K562 (cell line): ENCODE measurements around the gene RXFP3.

Source experiments
- CHD4 ChIP-seq: fragments of 200-600 bp; sonication (generic); IDR thresholded peaks from 3 replicates; pipeline ENCODE4 v1.6.1; 2012; ENCODE audit warnings: low read depth, mild to moderate bottlenecking, mixed read lengths, low read length, inconsistent platforms; ENCODE audit not compliant: insufficient read depth, insufficient replicate concordance, poor library complexity, severe bottlenecking
- ETV6 ChIP-seq, 3 experiments: fragments of 150-350 bp in 1 of 3; sonication (generic) in 1 of 3; formaldehyde crosslinking in 1 of 3; IDR thresholded peaks; 2 replicates each; pipeline versions ENCODE4 v1.6.1 to v1.8.0; 2014 to 2022; ENCODE audit warnings: borderline replicate concordance in 2 of 3, low read depth in 2 of 3, antibody characterized with exemption in 1 of 3, low read length in 1 of 3, mild to moderate bottlenecking in 1 of 3, missing genetic modification reagents in 1 of 3
- EZH2 ChIP-seq: IDR thresholded peaks from 2 replicates; pipeline ENCODE4 v1.6.1; 2012; ENCODE audit warnings: low read depth, mild to moderate bottlenecking, inconsistent platforms, low read length, borderline replicate concordance
- KAT8 ChIP-seq: fragments of 450-650 bp; IDR thresholded peaks from 2 replicates; pipeline ENCODE4 v1.6.1; 2016; ENCODE audit warnings: low read depth, mild to moderate bottlenecking
- MEF2D ChIP-seq: conservative IDR thresholded peaks from 2 replicates; pipeline ENCODE4 v1.6.1; 2016; ENCODE audit warnings: low read depth, missing genetic modification characterization, missing compliant biosample characterization
- MEIS2 ChIP-seq: fragments of 450-650 bp; IDR thresholded peaks from 2 replicates; pipeline ENCODE4 v1.6.1; 2014; ENCODE audit warnings: mild to moderate bottlenecking; ENCODE audit not compliant: partially characterized antibody
- NR1H2 ChIP-seq: sonication (generic); formaldehyde crosslinking; IDR thresholded peaks from 2 replicates; pipeline ENCODE4 v1.4.0; 2020; ENCODE audit warnings: mild to moderate bottlenecking, missing genetic modification reagents
- POLR2A ChIP-seq: fragments of 450-650 bp; conservative IDR thresholded peaks from 2 replicates; pipeline ENCODE4 v1.6.1; 2016
- ZNF274 ChIP-seq: IDR thresholded peaks from 2 replicates; pipeline ENCODE4 v1.6.1; 2011; ENCODE audit warnings: low read depth, mild to moderate bottlenecking, low read length, moderate library complexity, borderline replicate concordance
- TF ChIP-seq, protein P1 (sequence below), 3 experiments: IDR thresholded peaks in 2 of 3; conservative IDR thresholded peaks in 1 of 3; 2 replicates each; pipeline ENCODE4 v1.5.1; 2011 to 2012; ENCODE audit warnings: low read length in 3 of 3, mild to moderate bottlenecking in 3 of 3, control low read depth in 2 of 3, improper control_type of control experiment in 1 of 3, inconsistent platforms in 1 of 3, low read depth in 1 of 3, mixed read lengths in 1 of 3, moderate library complexity in 1 of 3; ENCODE audit not compliant: insufficient read depth in 2 of 3

DNA sequence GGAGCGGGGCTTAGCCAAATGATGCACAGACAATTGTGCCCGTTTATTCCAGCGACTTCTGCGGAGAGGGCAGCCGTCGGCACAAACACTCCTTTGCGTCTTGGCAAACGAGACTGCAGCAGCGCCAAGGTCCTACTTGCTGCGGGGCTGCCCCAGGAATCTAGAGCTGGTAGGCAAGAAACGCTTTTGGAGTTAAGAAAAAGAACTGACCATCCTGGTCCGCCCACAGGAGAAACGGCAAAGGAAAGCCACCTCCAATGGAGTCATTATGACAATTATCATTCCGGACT is 2.3 kb downstream of the RXFP3 start:
- TF ChIP-seq CHD4: no peak
- no peak for TF ChIP-seq MEF2D (tag)
- TF ChIP-seq, protein P1, sequence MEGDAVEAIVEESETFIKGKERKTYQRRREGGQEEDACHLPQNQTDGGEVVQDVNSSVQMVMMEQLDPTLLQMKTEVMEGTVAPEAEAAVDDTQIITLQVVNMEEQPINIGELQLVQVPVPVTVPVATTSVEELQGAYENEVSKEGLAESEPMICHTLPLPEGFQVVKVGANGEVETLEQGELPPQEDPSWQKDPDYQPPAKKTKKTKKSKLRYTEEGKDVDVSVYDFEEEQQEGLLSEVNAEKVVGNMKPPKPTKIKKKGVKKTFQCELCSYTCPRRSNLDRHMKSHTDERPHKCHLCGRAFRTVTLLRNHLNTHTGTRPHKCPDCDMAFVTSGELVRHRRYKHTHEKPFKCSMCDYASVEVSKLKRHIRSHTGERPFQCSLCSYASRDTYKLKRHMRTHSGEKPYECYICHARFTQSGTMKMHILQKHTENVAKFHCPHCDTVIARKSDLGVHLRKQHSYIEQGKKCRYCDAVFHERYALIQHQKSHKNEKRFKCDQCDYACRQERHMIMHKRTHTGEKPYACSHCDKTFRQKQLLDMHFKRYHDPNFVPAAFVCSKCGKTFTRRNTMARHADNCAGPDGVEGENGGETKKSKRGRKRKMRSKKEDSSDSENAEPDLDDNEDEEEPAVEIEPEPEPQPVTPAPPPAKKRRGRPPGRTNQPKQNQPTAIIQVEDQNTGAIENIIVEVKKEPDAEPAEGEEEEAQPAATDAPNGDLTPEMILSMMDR (IDR thresholded peaks at IDR 0.05 in 2 of 3, conservative IDR thresholded peaks at IDR 0.05 in 1 of 3; ENCODE audit: insufficient read depth in 2 of 3, low read depth in 1 of 3, low read length in 3 of 3): no peak
- no peak for TF ChIP-seq EZH2
- no peak for TF ChIP-seq MEIS2
- no peak for TF ChIP-seq ZNF274
- no peak for TF ChIP-seq ETV6 (IDR thresholded peaks at IDR 0.05; ENCODE audit: borderline replicate concordance in 1 of 2, low read depth in 2 of 2, low read length in 1 of 2)
- TF ChIP-seq ETV6 (CRISPR knock-in tag; IDR thresholded peaks at IDR 0.05; ENCODE audit: borderline replicate concordance): no peak
- TF ChIP-seq NR1H2: no peak
- no peak for TF ChIP-seq KAT8
- no peak for TF ChIP-seq POLR2A
